Stimulated activated CD8-positive, alpha-beta memory T cell treated with anti-CD3 and anti-CD28 coated beads, Interleukin-2, amount 100 ng/mL, for 48 hours (primary cell): ENCODE results near the gene PDCD4.
"Not testable (repeated sequence)": the region's sequence is repeated elsewhere in the genome, so short reads cannot be mapped to it uniquely, and the experiment has no call there.

Source experiments
- DNase-seq, 2 donors: peaks; one replicate each; pipeline ENCODE4 v3.0.0-alpha.2; 2020; ENCODE audit warnings: low read depth in 2 of 2

PDCD4 gene

DNA sequence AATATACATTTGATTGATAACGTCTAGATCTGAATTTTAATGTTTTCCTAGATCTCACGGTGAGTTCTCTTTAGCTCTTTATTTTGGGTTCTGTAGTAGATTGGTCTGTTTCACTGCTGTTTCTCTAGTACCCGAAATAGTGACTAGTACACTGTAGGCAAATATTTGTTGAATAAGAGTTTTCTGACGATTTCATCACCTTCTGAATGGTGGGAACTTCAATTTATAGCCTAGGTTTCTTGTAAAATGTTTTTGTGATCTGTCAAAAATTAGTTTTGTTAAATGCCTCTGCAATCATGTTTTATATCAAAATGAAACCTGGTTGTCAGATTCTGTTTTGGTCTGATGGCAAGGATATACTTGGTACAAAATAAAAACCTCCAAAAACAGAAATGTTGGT, 10.2 kb downstream of the PDCD4 start:
- DNase-seq, result no peak

DNA sequence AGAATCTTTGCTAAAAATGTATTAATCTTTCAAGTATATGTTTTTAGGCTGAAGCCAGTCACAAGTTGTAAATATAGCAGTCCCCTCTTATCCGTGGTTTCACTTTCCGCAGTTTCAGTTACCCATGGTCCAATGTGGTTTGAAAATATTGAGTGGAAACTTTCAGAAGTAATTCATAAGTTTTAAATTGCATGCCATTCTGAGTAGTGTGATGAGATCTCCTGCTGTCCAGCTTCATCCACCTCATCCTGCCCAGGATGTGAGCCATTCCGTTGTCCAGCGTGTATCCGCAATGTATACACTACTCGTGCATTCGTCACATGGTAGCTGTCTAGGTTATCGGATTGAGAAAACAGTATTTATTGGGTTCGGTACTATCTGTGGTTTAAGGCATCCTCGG, 12.2 kb downstream of the PDCD4 start:
- DNase-seq, result no peak

DNA sequence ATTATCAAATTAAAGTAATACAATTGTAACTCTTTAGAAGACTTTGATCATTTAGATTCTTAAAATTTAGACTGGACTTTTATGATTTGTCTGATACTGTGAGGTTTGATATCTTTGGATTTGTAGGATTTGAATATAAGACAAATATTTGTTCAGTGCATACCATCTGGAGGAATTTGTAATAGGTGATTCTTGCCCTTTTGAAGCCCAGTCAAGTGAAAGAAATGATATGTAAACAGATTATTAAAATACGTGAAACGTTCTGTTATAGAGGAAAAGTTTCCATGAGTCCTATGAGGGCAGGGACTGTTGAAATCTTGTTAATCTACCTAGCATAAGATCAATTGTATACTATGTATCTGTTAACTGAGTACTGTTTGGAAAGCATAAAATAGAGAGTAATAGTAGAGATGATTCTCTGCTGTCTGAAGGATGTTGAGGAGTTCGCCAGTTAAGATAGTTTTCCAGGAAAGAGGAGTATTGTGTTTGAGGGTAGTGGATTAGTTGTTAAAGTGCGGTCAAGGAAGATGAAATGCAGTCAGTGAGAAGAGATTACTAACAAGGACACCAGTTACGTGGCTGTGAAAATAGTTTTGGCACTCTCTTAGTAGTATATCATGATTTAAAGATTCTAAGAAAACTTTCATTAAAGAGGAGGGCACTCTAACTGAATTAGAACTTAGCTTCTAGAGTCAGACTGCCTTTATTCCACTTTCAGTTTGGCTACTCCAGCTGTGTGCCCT, 14.4 kb downstream of the PDCD4 start:
- DNase-seq, result no peak

DNA sequence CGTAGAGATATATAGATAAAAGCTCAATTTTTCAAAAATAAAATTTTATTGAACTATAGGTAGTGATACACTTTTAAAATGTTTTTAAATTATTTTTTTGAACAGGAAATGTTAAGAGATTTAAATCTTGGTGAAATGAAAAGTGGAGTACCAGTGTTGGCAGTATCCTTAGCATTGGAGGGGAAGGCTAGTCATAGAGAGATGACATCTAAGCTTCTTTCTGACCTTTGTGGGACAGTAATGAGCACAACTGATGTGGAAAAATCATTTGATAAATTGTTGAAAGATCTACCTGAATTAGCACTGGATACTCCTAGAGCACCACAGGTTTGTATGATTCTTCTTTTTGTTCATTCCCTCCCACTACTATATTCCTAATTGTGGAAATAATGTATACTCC, 15.8 kb downstream of the PDCD4 start:
- no peak for DNase-seq

DNA sequence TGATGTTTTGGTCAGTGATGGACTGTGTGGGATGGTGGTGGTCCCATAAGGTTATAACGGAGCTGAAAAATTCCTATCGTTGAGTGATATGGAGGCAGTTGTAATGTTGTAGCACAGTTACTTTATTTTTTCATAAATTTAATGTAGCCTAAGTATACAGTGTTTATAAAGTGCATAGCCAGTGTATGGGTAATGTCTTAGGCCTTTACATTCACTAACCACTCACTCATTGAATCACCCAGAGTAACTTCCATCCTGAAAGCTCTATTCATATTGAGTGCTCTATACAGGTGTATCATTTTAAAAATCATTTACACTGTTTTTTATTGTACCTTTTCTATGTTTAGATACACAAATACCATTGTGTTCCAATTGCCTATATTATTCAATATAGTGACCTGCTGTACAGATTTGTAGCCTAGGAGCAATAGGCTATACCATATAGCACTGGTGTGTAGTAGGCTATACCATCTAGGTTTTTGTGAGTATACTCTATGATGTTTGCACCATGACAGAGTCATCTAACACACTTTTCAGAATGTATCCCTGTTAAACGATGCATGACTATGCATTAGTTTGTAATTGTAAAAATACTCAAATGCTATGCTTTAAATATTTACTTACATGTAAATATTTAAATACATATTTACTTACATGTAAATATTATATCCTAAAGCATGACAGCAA, 21.0 kb downstream of the PDCD4 start:
- DNase-seq, result no peak

DNA sequence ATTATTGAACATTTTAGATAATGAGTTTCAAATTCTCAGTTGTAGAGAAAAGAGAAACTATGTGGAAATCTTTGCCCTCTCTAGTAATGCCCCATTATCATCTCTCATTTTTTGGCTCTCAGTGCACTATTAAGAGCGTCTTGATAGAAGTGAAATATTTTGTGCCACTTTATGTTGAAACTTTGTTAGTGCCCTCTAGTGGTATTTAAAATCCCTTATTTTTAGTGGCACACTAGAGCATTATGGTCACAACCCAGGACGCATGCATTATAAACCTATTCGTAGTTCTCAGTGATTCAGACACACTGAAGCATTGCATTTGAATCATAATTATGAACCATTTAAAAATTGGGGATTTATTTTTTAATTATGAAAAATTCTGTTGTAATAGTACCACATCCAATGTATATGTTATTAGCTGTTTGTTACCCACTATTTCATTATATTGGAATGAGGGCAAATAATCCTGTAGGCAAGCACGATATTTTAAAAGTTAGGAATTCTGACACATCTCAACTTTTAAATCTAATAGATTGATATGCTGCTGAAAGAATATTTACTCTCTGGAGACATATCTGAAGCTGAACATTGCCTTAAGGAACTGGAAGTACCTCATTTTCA, 21.9 kb downstream of the PDCD4 start:
- no peak for DNase-seq

DNA sequence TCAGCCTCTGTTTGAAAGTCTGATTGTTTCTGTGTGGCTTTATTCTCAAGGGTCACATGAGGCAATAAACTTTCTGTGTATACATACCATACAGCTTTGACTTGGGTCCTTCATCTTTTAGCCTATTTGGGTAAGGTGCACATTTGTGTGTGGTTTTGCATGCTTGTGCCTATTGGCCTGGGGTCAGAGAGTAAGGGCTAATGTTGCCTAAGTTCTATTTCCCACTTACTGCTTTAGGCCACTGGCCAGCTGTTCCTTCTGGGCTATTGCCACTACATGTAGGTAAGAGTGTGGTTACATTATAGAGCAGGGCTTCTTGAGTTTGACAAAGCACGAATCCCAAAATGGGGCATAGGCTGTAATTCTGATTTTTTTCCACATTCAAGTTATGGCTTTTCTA, 25.5 kb downstream of the PDCD4 start:
- no peak for DNase-seq

DNA sequence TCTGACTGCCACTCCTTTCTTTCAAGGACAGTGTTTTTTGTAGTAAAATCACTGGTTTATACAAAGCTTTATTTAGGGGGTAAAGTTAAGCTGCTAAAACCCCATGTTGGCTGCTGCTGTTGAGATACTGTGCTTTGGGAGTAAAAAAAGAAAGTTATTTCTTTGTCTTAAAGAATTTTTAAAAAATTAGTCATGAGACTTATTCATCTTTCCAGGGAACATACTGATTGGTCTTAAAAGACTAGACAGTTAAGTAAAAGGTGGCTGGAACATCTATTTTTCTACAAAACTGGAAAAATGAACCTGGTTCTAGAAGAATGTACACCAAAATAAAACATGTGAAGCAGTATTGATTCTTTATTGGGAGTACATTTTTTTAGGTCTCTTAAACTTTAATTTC, 26.7 kb downstream of the PDCD4 start:
- DNase-seq, result no peak

DNA sequence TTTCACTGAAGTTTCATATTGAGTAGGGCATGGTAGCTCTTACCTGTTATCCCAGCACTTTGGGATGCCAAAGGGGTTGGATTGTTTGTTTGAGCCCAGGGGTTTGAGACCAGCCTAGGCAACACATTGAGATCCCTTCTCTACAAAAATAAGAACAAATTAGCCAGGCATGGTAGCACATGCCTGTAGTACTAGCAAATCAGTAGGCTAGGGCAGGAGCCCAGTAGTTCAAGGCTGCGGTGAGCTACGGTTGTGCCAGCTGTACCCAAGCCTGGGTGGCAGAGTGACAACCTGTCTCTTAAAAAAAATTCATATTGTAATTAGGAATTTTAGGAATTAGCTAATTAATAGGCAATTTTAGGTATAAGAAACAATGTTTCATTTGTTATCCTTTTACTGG, 29.3 kb downstream of the PDCD4 start:
- DNase-seq, result no peak

DNA sequence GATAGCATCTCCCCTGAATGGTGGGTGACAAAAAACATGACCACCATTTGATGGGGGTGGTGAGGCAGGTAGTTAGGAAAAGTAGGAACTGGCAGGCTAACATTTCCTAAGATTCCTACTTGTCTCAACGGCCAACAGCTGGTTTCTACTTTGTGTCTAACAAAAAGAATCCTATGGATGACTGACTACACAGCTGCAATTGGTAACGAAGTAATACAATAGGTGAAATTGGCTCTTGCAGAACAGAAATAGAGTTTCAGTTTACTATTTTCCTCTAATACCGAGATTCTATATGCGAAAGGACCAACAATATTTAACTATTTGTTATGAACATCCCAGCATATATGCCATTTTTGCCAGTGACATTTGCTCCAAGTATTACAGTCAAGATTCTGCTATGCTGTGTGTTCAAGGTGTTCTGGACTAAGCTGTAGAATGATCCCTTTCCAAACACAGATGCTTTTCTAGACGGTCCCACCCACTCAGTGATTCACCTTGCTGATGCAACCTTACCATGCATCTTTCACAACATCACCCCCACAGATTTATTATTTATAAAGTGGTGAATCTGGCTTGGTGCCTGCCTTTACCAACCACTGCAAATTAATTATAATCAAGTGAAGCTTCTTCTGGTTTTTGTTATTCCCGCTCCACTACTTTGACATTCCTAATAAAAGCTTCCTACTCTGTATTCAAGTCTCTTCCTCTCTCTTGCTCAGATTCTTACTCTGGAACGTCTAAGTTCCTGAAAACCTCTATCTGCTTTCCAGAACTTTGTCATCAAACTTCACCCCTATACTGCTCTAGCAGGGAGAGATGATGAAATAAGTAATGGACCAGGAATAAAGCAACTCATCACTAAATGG, 30.5 kb downstream of the PDCD4 start:
- no peak for DNase-seq

DNA sequence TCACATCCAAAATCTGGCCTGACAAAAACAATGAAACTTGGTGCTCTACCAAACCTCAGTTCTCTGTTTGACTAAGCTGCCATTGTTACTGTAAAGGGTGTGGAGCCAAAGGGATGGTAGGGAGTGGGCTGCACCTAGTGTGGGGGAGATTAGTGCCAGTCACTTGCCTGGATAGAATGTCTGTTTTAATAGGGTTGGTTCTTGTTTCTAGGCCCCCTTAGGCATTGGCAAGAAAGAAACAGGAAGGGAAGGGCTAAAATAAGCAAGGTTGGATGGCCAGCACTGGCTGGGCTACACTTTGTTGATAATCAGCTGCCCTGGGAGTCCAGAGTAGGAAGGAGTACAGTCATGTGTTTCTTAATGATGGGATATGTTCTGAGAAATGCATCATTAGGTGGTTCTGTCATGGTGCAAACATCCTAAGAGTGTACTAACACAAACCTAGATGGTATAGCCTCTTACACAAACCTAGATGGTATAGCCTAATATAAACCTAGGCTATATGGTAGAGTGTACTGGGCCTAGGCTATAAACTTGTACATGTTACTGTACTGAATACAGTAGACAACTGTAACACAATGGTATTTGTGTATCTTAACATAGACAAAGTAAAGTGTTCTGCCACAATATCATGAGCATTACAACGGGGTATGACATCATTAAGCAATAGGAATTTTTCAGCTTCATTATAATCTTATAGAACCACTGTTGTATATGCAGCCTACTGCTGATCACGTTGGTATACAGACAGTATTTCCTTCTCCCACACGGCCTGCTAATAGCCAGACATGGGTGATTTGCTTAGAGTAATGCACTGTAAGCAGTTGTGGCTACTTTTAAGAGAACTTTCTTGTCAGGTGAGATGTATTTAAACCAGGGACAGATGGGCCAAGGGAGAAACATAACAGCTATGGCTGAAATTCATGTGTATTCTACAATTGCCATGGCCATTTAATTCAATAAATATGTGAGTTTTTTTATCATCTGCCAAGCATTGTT, 31.9 kb downstream of the PDCD4 start:
- no peak for DNase-seq

DNA sequence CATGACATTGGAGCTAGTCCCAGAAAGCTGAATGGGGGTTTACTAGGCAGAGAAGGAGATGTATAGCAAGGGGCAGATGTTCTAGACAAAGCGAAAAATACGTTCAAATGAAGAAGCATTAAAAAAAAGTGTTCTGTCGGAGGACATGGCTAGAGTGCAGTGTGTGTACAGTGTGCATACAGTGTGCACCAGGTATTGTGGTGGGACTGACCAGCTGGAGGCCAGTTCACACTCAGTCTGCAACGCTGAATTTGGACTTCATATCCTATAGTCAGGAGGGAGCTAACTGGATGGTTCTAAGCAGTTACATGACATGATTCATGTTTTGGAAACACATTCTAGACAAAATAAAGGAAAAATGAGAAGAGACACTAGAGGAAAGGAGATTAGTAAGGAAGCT, 38.4 kb downstream of the PDCD4 start:
- no peak for DNase-seq

DNA sequence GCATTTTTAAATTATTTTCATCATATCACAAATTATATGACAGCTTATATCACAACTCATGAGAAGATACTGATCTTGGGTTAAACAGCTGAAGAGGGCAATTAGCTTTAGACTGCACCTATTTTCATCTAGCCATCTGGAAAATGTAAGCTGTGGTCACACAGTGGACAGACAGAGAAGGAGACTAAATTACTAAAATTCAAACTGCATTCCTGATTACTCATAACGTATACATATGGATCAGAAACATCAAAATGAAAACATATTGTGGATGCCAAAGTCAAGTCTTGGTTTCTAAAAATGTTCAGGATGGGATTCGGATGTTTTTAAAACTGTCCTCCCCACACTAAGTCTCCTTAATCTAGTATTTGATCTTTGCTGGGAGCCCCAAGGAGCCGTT, 40.6 kb downstream of the PDCD4 start:
- DNase-seq, result no peak

DNA sequence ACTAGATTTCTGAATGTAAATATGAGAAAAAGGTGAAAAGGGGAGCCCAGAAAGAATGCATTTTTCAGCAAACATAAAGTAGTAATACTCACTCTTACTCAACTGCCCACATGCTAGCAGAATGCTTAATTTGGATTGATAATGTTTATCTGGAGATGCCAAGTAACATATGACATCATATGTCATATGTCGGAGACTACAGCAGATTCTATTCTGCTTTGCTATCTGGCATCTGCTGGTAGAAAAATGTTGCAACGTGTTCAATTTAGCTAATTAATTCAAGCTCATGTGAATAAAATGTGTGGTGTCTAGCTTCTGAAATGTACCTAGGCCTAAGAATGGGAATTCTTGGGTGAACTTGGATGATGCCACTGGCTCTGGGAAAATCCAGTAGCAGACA, 42.7 kb downstream of the PDCD4 start:
- no peak for DNase-seq

DNA sequence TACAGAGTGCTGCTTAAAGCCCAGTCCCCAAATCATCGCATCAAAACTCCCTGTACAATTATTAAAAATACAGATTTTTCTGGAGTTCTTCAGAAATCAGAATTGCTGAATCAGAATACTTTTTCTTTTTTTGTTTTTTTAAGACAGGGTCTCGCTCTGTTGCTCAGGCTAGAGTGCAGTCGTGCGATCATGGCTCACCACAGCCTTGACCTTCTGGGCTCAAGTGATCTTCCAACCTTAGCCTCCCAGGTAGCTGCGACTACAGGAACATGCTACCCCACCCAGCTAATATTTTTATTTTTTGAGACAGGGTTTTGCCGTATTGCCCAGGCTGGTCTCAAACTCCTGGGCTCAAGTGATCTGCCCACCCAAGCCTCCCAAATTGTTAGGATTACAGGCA, 43.3 kb downstream of the PDCD4 start:
- no peak for DNase-seq

DNA sequence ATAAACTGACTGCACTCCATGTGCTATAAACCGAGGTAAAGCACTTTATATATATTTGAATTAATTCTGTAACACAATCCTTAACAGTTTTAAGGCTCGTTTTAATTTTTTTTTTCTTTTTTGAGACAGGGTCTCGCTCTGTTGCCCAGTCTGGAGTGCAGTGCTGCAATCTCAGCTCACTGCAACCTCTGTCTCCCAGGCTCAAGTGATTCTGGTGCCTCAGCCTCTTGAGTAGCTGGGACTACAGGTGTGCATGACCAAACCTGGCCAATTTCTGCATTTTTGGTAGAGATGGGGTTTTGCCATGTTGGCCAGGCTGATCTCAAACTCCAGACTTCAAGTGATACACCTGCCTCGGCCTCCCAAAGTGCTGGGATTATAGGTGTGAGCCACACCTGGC, 43.9 kb downstream of the PDCD4 start:
- not testable (repeated sequence) for DNase-seq

DNA sequence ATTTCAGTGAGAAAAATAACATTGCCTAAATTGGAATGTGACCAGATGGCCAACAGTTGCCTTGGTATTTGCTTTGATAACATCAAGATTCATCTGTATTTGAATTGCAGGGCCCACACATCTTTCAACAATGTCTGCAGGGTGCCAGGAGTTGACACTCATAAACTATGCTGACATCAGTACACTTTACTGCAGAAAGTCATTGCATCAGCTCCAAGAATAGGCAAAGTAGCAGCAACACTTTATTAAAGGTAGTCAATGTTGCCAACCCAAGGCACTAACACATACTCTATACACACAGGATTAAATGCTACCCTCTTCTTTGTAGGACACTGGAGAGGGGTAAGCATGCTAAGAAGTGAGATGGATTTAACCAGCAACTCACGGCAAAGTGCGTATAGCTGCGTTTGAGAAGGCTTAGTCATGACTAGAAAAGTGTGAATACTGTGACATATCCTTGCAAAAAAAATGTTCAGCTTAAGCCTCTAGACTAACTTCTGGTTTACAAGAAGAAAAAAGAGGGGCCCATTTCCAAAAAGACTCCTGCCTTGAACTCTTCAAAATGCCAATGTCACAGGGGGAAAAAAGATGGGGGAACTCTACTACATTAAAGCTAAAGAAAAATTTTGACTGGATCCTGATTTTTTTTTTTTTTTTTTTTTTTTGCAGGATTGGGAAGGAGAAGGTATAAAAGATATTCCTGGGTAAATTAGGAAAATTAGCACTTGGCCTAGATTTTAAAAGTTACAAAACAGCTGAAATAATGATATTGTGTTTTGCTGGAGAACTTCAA, 45.0 kb downstream of the PDCD4 start:
- no peak for DNase-seq

DNA sequence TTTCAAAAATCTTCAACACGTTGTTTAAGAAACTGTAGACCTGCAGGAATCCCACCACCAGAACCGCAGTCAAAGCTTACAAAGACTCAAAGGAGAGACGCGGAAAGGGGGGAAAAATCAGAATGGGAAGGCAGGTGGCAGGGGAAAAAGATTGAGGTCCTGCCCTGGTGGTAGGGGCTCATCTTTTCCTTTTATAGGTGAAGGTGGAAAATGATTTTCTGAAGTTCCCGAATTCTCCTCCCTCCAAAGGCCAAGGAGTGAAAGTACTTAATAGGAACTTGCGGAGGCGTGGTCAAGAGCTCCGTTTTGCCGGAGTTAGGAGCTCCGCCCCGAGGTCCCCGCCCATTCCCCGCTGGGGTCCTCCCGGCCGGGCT, 46.5 kb downstream of the PDCD4 start:
- DNase-seq, result peak; percentile 86 to 88

DNA sequence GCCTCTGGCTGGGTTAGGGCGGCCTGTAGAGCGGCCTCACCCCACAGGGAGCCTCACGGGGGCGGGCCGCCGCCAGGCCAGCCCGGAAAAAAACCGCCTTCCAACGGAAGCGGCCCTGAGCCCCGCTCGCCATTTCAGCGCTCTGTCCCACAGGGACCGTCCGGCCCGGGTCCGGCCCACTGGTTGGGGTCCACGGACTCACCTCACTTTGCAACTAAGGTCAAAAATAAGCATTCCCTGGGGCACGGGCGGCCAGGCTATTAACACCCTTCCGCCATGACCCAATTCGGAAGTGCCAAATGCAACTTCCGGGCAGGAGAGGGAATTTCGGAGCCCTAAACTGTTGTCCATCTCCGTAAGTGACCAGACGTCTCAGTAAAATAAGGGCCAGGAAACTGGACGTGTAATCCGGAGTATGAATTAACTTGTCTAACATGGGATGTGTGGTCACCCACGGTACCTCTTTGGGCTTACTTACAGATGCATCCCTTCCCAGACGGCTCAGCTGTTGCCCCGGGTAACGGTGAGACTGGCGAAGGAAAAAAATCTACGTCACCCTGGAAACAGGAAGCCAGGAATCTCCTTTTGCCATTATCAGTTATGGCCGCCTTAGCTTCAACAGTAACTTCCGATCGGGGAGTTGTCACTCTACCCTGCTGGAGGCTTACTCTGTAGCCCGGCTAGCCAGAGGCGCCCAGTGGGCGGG, 47.1 kb downstream of the PDCD4 start, which contains the start of gene BBIP1:
TSS of gene BBIP1 (minus strand) at position 538 of the 706 bp plus-strand sequence. CDS start 1,023 bp downstream, outside the sequence.
- DNase-seq, result no peak
